ENCODE data around the gene UHRF1. TPM values are rescaled to one million over a fixed set of nuclear protein-coding genes. Genes with fewer than 3 reads are reported as not detected.

UHRF1 gene
- total RNA-seq, 4 donors from 2014 or later = 0.46 to 21.8 (median 0.77) TPM; not detected in 1

GRCh38 chr19:4965061-4965460, 55.8 kb downstream of the UHRF1 start:
- TF ChIP-seq POLR2A (IDR thresholded peaks at IDR 0.05) (no peak), CTCF (IDR thresholded peaks at IDR 0.05) (no peak)
- no peaks in the 10 kb centered on the region for H3K36me3 ChIP-seq
- no peak for DNase-seq
- H3K4me1 ChIP-seq = no peaks in the 10 kb centered on the region
- no peak overlapping the region for H3K27ac ChIP-seq
- no peak overlapping the region for H3K4me3 ChIP-seq
- intact Hi-C loops (cut with DNase I; ENCODE audit: low total_unique reads) = no loop called here
- H3K9me3 ChIP-seq = no peaks in the 10 kb centered on the region
- no peaks in the 10 kb centered on the region for H3K27me3 ChIP-seq

GRCh38 chr19:4966591-4966990, 57.3 kb downstream of the UHRF1 start:
- no peak overlapping the region for H3K4me3 ChIP-seq
- H3K9me3 ChIP-seq = no peaks in the 10 kb centered on the region
- no peak overlapping the region for H3K27ac ChIP-seq
- TF ChIP-seq POLR2A (IDR thresholded peaks at IDR 0.05) = no peak
- TF ChIP-seq CTCF (IDR thresholded peaks at IDR 0.05) = no peak
- H3K36me3 ChIP-seq = no peaks in the 10 kb centered on the region
- no peak for DNase-seq
- H3K27me3 ChIP-seq = no peaks in the 10 kb centered on the region
- peaks cover 0 to 4% of the 10 kb centered on the region in 2 donors for H3K4me1 ChIP-seq
- intact Hi-C loops (cut with DNase I; ENCODE audit: low total_unique reads) = no loop called here

- H3K27me3 ChIP-seq = no peaks in the 10 kb centered on the region
- no peaks in the 10 kb centered on the region for H3K36me3 ChIP-seq
- TF ChIP-seq CTCF (IDR thresholded peaks at IDR 0.05) (no peak), POLR2A (IDR thresholded peaks at IDR 0.05) (no peak)
- intact Hi-C loops (cut with DNase I; ENCODE audit: low total_unique reads) = no loop called here
- peak overlapping the region; percentile 20 to 29 for H3K4me3 ChIP-seq
- peaks cover 0 to 13% of the 10 kb centered on the region in 2 donors for H3K4me1 ChIP-seq
- no peaks in the 10 kb centered on the region for H3K9me3 ChIP-seq
- no peak for DNase-seq
- H3K27ac ChIP-seq = peak overlapping the region; percentile 60 to 69
Measured at GRCh38 chr19:4967738-4968461, 58.6 kb downstream of the UHRF1 start.

- TF ChIP-seq POLR2A (IDR thresholded peaks at IDR 0.05) (peak; percentile 93 to 98), CTCF (IDR thresholded peaks at IDR 0.05) (peak in 2 of 4 experiments; percentile 20)
- H3K4me1 ChIP-seq = peaks cover 5 to 17% of the 10 kb centered on the region in 2 donors
- H3K9me3 ChIP-seq = no peaks in the 10 kb centered on the region
- peak within 1 kb of the TSS; percentile 60 to 72 for H3K4me3 ChIP-seq
- no peaks in the 10 kb centered on the region for H3K27me3 ChIP-seq
- H3K36me3 ChIP-seq = no peaks in the 10 kb centered on the region
- intact Hi-C loops (cut with DNase I; ENCODE audit: low total_unique reads) = no loop called here
- peak within 1 kb of the TSS; percentile 60 to 88 for H3K27ac ChIP-seq
- DNase-seq = peak; percentile 99
Measured at GRCh38 chr19:4968462-4969291, 59.4 kb downstream of the UHRF1 start, which contains the start of gene KDM4B. KDM4B (plus strand) TSS chr19:4969113; CDS start chr19:5032891, 63,778 bp downstream.
